WTC11 (cell line): Measurements from ENCODE around the gene PSMC3. TPM values are rescaled to one million over a fixed set of nuclear protein-coding genes. Genes with fewer than 3 reads are reported as not detected.

Experiments used
- ATAC-seq: fragments of 200-7000 bp; cut with Tn5 transposase; 2 replicates; pipeline ENCODE4 v1.10.0; 2021; ENCODE audit warnings: mild to moderate bottlenecking, moderate library complexity
- CTCF ChIA-PET: fragments of 300-600 bp; sonication (Branson Sonifier 250); formaldehyde crosslinking; loops from one replicate; lab custom pipeline; 2021; ENCODE audit warnings: antibody characterized with exemption; lab: Charles Lee
- POLR2A ChIA-PET: fragments of 350-600 bp; sonication (Branson Sonifier 250); formaldehyde crosslinking; loops from one replicate; lab custom pipeline; 2021; ENCODE audit warnings: antibody characterized with exemption; lab: Charles Lee
- DNase-seq: peaks from one replicate; pipeline ENCODE4 v3.0.0; 2021; ENCODE audit warnings: low spot score
- H3K27ac Mint-ChIP-seq: 2 replicates; pipeline ENCODE4 v1.8.0; 2021; ENCODE audit warnings: mixed read lengths
- H3K27me3 Mint-ChIP-seq: 2 replicates; pipeline ENCODE4 v1.8.0; 2021; ENCODE audit warnings: low read depth, mild to moderate bottlenecking, moderate library complexity, mixed read lengths
- H3K36me3 Mint-ChIP-seq: 2 replicates; pipeline ENCODE4 v1.8.0; 2021; ENCODE audit warnings: mixed read lengths
- H3K4me1 Mint-ChIP-seq: 2 replicates; pipeline ENCODE4 v1.8.0; 2022; ENCODE audit warnings: mixed read lengths
- H3K4me3 Mint-ChIP-seq: 2 replicates; pipeline ENCODE4 v1.8.0; 2021; ENCODE audit warnings: mild to moderate bottlenecking, moderate library complexity, mixed read lengths
- H3K9me3 Mint-ChIP-seq: 2 replicates; pipeline ENCODE4 v1.8.0; 2021; ENCODE audit warnings: mixed read lengths
- CBFB ChIP-seq: sonication (generic); formaldehyde crosslinking; IDR thresholded peaks from 2 replicates; pipeline ENCODE4 v1.8.1; 2022; ENCODE audit warnings: mild to moderate bottlenecking, low read depth, missing genetic modification reagents
- JAZF1 ChIP-seq: fragments of 250-450 bp; sonication (Bioruptor Pico); IDR thresholded peaks from 2 replicates; pipeline ENCODE4 v1.9.0; 2021; ENCODE audit warnings: moderate library complexity, mild to moderate bottlenecking, inconsistent platforms
- JUN ChIP-seq: sonication (generic); formaldehyde crosslinking; IDR thresholded peaks from 2 replicates; pipeline ENCODE4 v1.8.0; 2023; ENCODE audit warnings: mild to moderate bottlenecking, missing genetic modification reagents
- KAT7 ChIP-seq: sonication (generic); formaldehyde crosslinking; IDR thresholded peaks from 2 replicates; pipeline ENCODE4 v1.8.1; 2023; ENCODE audit warnings: missing genetic modification reagents, mild to moderate bottlenecking, borderline replicate concordance
- OVOL2 ChIP-seq: fragments of 250-450 bp; sonication (Bioruptor Pico); IDR thresholded peaks from 2 replicates; pipeline ENCODE4 v1.9.0; 2021; ENCODE audit warnings: mild to moderate bottlenecking, borderline replicate concordance
- RORB ChIP-seq: fragments of 250-450 bp; sonication (Bioruptor Pico); IDR thresholded peaks from 2 replicates; pipeline ENCODE4 v1.9.0; 2021; ENCODE audit warnings: mild to moderate bottlenecking
- total RNA-seq: library from RNA; stranded (reverse); gene quantifications from 3 replicates; pipeline ENCODE4 v1.2.3, GENCODE V29; 2021
- TF ChIP-seq, protein P1 (sequence below): fragments of 200-600 bp; IDR thresholded peaks from 2 replicates; pipeline ENCODE4 v1.8.0; 2022; ENCODE audit warnings: antibody characterized with exemption
- TF ChIP-seq, protein P2 (sequence below): fragments of 250-450 bp; sonication (Bioruptor Pico); IDR thresholded peaks from 2 replicates; pipeline ENCODE4 v1.9.0; 2021; ENCODE audit warnings: moderate library complexity, mild to moderate bottlenecking, inconsistent platforms, borderline replicate concordance
- TF ChIP-seq, protein P3 (sequence below): sonication (generic); formaldehyde crosslinking; IDR thresholded peaks from 2 replicates; pipeline ENCODE4 v1.8.0; 2023; ENCODE audit warnings: mild to moderate bottlenecking, missing genetic modification reagents
- TF ChIP-seq, protein P4 (sequence below): sonication (generic); formaldehyde crosslinking; IDR thresholded peaks from 2 replicates; pipeline ENCODE4 v1.8.1; 2022; ENCODE audit warnings: mild to moderate bottlenecking, moderate library complexity, missing genetic modification reagents
- TF ChIP-seq, protein P5 (sequence below): fragments of 250-450 bp; sonication (Bioruptor Pico); IDR thresholded peaks from 2 replicates; pipeline ENCODE4 v1.8.0; 2021; ENCODE audit warnings: mild to moderate bottlenecking
- TF ChIP-seq, protein P6 (sequence below): sonication (generic); formaldehyde crosslinking; IDR thresholded peaks from 2 replicates; pipeline ENCODE4 v1.8.0; 2022; ENCODE audit warnings: mild to moderate bottlenecking, missing genetic modification reagents

PSMC3 gene
- total RNA-seq, 1 experiment from 2014 or later = 162 TPM

DNA sequence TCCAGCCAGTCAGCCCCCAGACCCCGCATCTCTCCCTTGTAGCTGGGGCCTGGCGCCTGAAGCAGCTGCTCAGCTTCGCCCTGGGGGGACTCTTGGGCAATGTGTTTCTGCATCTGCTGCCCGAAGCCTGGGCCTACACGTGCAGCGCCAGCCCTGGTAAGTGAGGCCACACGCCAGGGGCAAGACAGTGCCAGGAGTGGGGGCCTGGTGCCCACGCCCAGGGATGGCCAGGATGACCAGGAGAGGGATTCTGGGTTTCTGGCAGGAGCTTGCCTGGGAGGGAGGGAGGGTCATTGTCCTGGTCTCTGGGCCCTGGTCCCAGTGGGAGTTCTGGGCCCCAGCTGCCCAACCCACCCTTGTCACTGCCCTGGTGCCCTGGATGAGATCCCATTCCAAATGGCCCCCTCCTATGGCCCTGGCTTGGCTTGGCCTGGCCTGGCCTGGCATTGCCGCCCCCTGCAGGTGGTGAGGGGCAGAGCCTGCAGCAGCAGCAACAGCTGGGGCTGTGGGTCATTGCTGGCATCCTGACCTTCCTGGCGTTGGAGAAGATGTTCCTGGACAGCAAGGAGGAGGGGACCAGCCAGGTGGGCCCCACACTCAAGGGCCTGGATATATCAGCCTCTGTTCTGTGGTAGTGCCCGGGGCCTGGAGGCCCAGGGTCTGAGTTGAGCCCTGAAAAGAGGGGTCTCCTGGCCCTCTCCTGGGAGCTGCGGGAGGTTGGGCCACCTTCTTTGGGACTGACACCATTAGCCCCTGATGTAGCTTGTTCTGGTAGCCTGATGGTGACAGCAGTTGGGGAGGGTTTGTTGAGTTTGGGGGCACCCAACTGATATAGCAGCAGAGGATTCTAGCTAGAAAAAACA, 14.1 kb downstream of the PSMC3 start:
- H3K36me3 Mint-ChIP-seq = peaks cover 9% of the 10 kb centered on the region; the same call in 1 of the 2 replicates
- POLR2A ChIA-PET = interaction anchor here (0.6 to 1.1 kb wide), 2 partner anchors 15 to 40 kb away, joined by 5 read pairs; no protein-coding TSS in a partner anchor
- no peak overlapping the region for H3K4me3 Mint-ChIP-seq
- H3K27ac Mint-ChIP-seq = no peak overlapping the region
- TF ChIP-seq, protein P1, sequence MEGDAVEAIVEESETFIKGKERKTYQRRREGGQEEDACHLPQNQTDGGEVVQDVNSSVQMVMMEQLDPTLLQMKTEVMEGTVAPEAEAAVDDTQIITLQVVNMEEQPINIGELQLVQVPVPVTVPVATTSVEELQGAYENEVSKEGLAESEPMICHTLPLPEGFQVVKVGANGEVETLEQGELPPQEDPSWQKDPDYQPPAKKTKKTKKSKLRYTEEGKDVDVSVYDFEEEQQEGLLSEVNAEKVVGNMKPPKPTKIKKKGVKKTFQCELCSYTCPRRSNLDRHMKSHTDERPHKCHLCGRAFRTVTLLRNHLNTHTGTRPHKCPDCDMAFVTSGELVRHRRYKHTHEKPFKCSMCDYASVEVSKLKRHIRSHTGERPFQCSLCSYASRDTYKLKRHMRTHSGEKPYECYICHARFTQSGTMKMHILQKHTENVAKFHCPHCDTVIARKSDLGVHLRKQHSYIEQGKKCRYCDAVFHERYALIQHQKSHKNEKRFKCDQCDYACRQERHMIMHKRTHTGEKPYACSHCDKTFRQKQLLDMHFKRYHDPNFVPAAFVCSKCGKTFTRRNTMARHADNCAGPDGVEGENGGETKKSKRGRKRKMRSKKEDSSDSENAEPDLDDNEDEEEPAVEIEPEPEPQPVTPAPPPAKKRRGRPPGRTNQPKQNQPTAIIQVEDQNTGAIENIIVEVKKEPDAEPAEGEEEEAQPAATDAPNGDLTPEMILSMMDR = peak; percentile 83
- TF ChIP-seq CBFB (CRISPR knock-in tag) = no peak
- no peak for TF ChIP-seq JAZF1 (CRISPR knock-in tag)
- TF ChIP-seq, all 79 proteins: peak for 1
- Mint-ChIP-seq H3K4me1 (peaks cover 10% of the 10 kb centered on the region), H3K27me3 (no peaks in the 10 kb centered on the region), H3K9me3 (no peaks in the 10 kb centered on the region)
- ATAC-seq (peak; percentile 35), DNase-seq (peak; percentile 86)
- CTCF ChIA-PET = interaction anchor here (0.5 to 3.0 kb wide), 33 partner anchors 9 to 388 kb away, joined by 3 to 26 read pairs (median 6); partner anchors contain the start of genes ACP2, C1QTNF4, NR1H3 and PSMC3

DNA sequence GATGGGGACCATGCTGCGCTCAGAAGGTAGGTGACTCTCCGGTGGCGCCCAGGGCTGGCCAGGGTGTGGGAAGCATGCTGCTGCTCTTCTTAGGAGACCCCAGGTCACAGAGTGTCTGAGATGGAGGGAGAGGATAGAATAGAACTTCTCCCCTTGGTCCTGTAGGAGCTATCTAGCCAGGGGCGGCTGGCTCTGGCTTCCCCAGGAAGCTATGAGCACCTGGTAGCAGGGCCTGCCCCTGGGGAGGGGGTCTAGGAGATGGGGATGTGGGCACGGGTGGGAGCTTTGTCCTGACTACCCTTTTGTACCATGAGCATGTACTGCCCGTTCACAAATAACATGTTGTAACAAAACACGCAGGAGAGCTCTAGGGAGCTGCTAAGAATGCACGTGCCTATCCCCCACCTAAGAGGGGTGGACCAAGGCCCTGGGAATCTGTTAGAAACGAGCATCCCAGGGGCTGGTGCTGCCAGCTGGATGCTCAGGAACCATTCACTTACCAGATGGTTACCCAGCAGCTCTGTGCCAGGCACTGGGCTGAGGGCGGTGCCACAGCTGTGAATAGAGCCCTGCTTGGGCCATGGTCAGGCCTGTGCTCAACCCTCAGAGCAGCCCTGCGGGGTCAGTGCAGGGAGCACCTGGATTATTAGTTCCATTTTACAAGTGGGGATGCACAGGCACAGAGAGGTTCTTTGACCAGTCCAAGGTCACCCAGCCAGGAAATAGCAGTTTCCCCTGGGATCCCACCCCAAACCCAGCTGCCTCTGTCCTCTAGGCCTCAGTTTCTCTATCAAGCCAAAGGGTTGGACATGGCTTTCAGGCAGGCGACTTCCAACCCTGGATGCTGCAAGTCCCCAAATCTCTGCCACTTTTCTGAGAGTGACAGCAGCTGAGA, 15.6 kb downstream of the PSMC3 start:
- Mint-ChIP-seq H3K27me3 (no peaks in the 10 kb centered on the region), H3K9me3 (no peaks in the 10 kb centered on the region), H3K36me3 (peaks cover 9% of the 10 kb centered on the region; the same call in 1 of the 2 replicates), H3K27ac (no peak overlapping the region), H3K4me1 (peaks cover 15% of the 10 kb centered on the region), H3K4me3 (no peak overlapping the region)
- POLR2A ChIA-PET = no interaction called here
- no peak for ATAC-seq
- TF ChIP-seq, protein P2, sequence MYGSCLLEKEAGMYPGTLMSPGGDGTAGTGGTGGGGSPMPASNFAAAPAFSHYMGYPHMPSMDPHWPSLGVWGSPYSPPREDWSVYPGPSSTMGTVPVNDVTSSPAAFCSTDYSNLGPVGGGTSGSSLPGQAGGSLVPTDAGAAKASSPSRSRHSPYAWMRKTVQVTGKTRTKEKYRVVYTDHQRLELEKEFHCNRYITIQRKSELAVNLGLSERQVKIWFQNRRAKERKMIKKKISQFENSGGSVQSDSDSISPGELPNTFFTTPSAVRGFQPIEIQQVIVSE (CRISPR knock-in tag) = no peak
- TF ChIP-seq, protein P3, sequence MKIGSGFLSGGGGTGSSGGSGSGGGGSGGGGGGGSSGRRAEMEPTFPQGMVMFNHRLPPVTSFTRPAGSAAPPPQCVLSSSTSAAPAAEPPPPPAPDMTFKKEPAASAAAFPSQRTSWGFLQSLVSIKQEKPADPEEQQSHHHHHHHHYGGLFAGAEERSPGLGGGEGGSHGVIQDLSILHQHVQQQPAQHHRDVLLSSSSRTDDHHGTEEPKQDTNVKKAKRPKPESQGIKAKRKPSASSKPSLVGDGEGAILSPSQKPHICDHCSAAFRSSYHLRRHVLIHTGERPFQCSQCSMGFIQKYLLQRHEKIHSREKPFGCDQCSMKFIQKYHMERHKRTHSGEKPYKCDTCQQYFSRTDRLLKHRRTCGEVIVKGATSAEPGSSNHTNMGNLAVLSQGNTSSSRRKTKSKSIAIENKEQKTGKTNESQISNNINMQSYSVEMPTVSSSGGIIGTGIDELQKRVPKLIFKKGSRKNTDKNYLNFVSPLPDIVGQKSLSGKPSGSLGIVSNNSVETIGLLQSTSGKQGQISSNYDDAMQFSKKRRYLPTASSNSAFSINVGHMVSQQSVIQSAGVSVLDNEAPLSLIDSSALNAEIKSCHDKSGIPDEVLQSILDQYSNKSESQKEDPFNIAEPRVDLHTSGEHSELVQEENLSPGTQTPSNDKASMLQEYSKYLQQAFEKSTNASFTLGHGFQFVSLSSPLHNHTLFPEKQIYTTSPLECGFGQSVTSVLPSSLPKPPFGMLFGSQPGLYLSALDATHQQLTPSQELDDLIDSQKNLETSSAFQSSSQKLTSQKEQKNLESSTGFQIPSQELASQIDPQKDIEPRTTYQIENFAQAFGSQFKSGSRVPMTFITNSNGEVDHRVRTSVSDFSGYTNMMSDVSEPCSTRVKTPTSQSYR (CRISPR knock-in tag) = no peak
- no peak for TF ChIP-seq RORB (CRISPR knock-in tag)
- DNase-seq = no peak
- CTCF ChIA-PET = interaction anchor here (0.5 to 3.0 kb wide), 13 partner anchors 8 to 153 kb away, joined by 3 to 26 read pairs (median 9); partner anchors contain the start of genes NR1H3 and PSMC3

DNA sequence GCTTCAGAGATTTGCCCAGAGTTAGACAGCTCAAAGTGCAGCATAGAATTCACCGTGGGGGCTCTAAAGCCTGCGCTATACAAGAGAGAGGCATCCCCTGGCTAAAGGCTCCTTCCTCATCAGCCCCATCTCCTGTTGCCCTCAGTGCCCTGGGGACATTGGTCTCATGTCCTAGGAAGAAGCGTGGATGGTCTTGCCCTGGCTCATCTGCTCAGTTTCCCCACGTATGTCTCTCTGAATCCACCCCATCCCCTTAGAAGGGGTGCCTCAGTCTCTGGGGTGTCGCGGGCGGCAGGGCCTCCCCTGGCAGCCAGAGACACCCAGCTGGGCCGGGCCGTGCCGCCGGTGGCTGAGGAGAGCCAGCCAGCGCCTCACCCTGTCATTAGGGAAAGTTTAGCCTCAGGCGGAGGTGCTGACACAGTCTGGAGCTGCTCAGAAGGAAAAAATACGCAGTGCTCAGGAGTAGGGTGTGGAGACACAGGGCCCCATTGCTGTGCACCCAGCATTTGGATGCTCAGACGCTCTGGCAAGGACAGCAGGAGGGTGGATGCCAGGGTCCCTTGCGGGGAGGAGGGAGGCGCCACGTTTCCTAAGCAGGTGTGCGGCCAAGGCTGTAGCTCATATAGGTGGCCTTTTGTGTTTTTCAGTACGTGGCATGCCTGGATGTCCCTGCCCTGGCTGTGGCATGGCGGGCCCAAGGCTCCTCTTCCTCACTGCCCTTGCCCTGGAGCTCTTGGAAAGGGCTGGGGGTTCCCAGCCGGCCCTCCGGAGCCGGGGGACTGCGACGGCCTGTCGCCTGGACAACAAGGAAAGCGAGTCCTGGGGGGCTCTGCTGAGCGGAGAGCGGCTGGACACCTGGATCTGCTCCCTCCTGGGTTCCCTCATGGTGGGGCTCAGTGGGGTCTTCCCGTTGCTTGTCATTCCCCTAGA, 16.5 kb downstream of the PSMC3 start:
- DNase-seq = no peak
- TF ChIP-seq KAT7 (CRISPR knock-in tag) = no peak
- TF ChIP-seq, protein P4, sequence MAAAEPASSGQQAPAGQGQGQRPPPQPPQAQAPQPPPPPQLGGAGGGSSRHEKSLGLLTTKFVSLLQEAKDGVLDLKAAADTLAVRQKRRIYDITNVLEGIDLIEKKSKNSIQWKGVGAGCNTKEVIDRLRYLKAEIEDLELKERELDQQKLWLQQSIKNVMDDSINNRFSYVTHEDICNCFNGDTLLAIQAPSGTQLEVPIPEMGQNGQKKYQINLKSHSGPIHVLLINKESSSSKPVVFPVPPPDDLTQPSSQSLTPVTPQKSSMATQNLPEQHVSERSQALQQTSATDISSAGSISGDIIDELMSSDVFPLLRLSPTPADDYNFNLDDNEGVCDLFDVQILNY = no peak
- TF ChIP-seq OVOL2 (CRISPR knock-in tag) = no peak
- TF ChIP-seq, protein P5, sequence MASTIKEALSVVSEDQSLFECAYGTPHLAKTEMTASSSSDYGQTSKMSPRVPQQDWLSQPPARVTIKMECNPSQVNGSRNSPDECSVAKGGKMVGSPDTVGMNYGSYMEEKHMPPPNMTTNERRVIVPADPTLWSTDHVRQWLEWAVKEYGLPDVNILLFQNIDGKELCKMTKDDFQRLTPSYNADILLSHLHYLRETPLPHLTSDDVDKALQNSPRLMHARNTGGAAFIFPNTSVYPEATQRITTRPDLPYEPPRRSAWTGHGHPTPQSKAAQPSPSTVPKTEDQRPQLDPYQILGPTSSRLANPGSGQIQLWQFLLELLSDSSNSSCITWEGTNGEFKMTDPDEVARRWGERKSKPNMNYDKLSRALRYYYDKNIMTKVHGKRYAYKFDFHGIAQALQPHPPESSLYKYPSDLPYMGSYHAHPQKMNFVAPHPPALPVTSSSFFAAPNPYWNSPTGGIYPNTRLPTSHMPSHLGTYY (CRISPR knock-in tag) = no peak
- no peak for TF ChIP-seq JUN
- TF ChIP-seq, protein P6, sequence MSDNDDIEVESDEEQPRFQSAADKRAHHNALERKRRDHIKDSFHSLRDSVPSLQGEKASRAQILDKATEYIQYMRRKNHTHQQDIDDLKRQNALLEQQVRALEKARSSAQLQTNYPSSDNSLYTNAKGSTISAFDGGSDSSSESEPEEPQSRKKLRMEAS (CRISPR knock-in tag) = no peak
- CTCF ChIA-PET = interaction anchor here (1.0 to 3.0 kb wide), 3 partner anchors 35 to 45 kb away, joined by 4 to 33 read pairs (median 26); no protein-coding TSS in a partner anchor

More for the DNA sequence above, 16.5 kb downstream of the PSMC3 start:
- Mint-ChIP-seq H3K4me3 (peak overlapping the region; percentile 92), H3K27ac (no peak overlapping the region), H3K36me3 (peaks cover 9% of the 10 kb centered on the region; the same call in 1 of the 2 replicates), H3K4me1 (peaks cover 15% of the 10 kb centered on the region), H3K27me3 (no peaks in the 10 kb centered on the region), H3K9me3 (no peaks in the 10 kb centered on the region)
- no peak for ATAC-seq
- POLR2A ChIA-PET = no interaction called here
